Left lobe of liver (tissue), 2 donors: ENCODE results near the gene ICA1L. TPM values are rescaled to one million over a fixed set of nuclear protein-coding genes. Genes with fewer than 3 reads are reported as not detected.

Source experiments
- ATAC-seq: fragments of 200-7000 bp; cut with Tn5 transposase; one replicate; pipeline ENCODE4 v1.9.1; 2020; ENCODE audit warnings: mild to moderate bottlenecking, moderate library complexity
- DNase-seq: peaks from one replicate; pipeline ENCODE4 v3.0.0-alpha.2; 2020; ENCODE audit warnings: low spot score
- total RNA-seq: library from RNA; stranded (reverse); gene quantifications from one replicate; pipeline ENCODE4 v1.2.1, GENCODE V29; 2021
- donor health status: DM: no; HTN: no; CAD: no; lungs with moderate emphysema.
- donor health status: DM: no; HTN: yes; CAD: no.

ICA1L gene
- total RNA-seq, 1 donor from 2014 or later = 0.63 TPM

- DNase-seq (no peak), ATAC-seq (no peak)
These were observed 84.7 kb downstream of the ICA1L start for GRCh38 chr2:202786842-202787241.

DNA sequence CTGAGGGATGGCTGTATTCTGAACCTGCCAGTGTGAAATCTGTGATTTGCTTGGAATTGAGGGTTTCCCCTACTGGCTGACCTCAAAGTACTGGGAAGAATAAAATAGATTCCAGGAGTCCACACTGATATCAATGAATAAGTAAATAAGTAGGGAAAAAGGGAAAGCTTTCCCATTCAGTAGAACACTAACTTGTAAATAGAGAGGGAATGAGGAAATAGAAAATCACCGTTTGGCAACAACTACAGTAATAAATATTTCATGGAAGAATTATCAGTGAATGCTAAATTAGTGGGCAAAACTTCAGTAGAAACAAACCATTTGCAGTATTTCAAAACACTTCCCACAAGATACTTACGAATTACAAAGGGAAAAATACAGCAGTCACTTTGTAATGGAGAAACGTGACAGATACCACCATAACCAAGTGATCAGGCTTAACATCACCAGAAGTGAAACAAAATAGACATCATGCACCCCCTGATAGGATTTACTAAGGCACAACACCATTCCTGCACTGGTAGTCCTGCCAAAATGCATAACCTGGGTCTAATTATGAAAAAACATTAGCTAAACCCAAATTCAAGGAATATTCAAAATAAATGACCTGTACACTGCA lies 88.5 kb downstream of the ICA1L start:
- DNase-seq (no peak), ATAC-seq (peak; percentile 59)

DNA sequence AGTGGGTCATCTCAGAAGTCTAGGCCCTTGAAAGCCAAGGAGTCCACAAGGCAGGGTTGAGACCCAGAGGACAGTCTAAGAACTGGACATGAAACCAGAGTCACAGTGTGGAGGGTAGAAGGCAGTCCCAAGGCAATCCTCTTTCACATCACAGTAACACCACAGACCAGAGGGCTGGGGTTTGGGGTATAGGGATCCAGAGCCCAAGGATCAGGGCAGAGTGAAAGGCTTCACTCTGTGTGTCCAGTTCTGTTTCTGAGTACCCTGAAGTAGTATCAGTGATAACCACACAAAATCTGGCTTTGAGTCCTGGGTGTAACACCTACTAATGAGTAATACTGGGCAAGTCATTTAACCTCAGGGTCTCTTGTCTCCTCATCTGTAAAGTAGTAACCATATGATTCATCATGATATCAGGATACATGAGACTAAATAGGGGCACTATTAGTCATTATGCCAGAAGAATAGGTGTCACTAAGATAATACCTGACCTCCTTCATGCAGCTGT lies 91.0 kb downstream of the ICA1L start:
- DNase-seq (no peak), ATAC-seq (no peak)

DNA sequence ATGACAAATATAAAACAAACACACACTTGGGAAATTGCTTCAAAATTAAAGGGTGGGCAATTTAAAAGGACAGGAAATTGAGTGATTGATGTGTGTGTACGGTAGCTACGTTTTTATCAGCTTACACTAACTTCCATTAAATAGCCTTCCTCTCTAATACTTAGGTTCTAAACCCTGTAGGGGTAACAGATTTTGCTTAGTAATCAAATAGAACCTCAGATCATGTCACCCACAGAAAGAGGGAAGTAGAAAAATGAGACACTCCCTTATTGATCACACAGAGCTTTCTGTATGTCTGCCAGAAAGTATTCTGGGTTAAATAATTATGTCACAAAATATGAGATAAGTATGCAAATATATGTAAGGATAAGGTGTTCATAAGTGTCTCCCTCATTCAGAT lies 93.3 kb downstream of the ICA1L start:
- DNase-seq = no peak
- ATAC-seq = no peak

DNA sequence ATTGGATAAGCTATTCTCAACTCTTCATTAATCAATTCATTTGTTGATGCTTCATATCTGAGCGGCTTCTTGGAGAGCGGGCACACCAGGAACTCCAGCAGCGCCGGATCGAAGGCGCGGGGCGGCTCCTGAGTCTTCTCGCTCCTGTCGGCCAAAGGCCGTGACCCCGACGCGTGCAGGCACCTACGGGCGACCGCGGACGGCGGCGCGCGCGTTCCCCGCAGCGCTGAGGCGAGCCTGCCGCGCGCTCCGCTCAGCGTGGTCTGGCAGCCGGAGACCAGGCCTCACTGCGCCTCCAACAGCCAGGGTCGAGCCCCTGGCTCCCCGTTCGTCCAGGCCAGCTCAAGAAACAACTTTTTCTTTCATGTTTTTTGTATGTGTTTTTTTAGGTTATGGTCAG lies 97.5 kb downstream of the ICA1L start:
- ATAC-seq (peak; percentile 95), DNase-seq (peak; percentile 46)

GRCh38 chr2:202773301-202773973 lies 98.1 kb downstream of the ICA1L start:
- ATAC-seq (no peak), DNase-seq (no peak)

GRCh38 chr2:202771741-202772460 lies 99.7 kb downstream of the ICA1L start:
- DNase-seq (no peak), ATAC-seq (no peak)

DNA sequence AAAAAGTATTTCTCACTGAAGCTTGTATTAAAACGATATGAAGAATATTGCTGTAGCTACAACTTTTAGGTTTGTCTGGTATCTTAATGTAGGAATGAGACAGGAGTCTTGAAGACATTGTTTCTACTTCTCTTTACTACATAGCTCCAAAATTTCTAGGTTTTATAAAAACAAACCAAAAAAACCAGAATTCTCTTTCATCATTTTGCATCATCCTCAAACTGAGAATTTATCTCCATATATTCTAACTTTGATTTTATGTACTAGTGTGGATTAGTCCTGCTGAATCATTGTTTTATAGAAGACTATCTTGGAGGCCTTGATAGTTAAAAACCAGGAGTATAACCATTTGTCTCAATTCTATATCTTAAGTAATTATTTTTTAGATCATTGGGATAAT lies 100.2 kb downstream of the ICA1L start:
- ATAC-seq = no peak
- DNase-seq = no peak

- DNase-seq (no peak), ATAC-seq (no peak)
These were observed 102.4 kb downstream of the ICA1L start for GRCh38 chr2:202769201-202769600.

DNA sequence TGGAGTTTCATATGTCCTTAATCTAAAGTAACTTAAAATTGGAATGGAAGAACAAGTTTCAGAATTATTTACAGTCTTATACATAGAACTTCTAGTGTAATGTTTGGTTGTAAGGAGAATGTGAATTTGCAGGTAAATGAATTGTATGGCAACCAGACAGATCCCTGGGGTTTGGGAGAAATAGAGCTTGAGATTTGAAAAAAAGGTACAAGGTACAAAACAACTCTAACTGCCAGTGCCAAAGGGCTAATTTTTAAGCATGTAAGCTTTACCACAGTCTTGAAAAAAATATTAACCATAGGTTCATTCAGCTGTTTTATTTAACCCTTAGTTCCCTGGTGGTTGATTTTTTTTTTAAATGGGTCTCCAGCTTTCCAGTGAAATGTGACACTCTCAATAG lies 103.3 kb downstream of the ICA1L start:
- DNase-seq = no peak
- peak; percentile 71 for ATAC-seq

GRCh38 chr2:202765436-202765835 lies 106.1 kb downstream of the ICA1L start:
- no peak for ATAC-seq
- DNase-seq = no peak

- no peak for ATAC-seq
- no peak for DNase-seq
These were observed 106.6 kb downstream of the ICA1L start for GRCh38 chr2:202764991-202765390.

GRCh38 chr2:202763916-202764315 lies 107.7 kb downstream of the ICA1L start:
- ATAC-seq (no peak), DNase-seq (no peak)

DNA sequence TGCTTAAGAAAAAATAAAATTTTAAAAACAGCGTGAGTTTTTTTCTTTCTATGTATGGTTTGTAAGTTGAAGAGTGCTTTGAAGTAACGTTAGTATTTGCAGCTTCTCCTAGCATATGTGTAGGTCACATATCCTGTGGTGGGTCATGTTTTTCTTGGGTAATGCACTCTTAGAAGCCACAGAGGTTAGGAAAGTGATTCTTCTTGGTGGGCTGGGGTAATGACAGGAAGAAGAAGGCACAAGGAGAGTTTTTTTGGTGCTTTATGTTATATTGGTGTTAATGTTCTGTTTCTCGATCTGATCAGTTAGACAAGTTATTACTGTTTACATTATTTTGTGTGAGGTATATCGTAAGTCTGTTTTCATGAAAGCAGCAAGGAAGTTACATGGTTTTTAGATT lies 109.0 kb downstream of the ICA1L start:
- ATAC-seq (no peak), DNase-seq (no peak)

- ATAC-seq = no peak
- DNase-seq = no peak
These were observed 110.7 kb downstream of the ICA1L start for GRCh38 chr2:202760848-202761247.

- DNase-seq = no peak
- ATAC-seq = no peak
These were observed 113.0 kb downstream of the ICA1L start for GRCh38 chr2:202758604-202759003.

DNA sequence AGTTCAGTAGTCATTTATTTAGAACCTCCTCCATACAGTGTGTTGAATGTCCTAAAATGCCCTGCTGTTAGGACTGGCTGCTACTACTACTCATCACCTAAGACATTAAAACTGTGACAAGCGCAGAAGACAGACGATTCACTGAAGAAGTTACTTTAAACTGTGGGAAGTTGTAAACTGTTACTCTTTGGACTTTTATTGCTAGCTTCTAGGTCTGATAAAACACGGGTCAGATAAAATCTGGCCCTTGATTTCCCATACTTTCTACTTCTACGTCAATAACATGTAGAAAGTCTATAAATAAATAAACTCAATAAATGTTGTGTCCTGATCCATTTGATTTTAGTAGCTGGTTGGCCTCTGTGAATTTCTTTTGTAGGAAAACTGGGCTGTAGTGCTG lies 113.4 kb downstream of the ICA1L start:
- no peak for DNase-seq
- no peak for ATAC-seq

- DNase-seq (no peak), ATAC-seq (no peak)
These were observed 114.2 kb downstream of the ICA1L start for GRCh38 chr2:202757339-202757738.

- no peak for ATAC-seq
These were observed 115.0 kb downstream of the ICA1L start for GRCh38 chr2:202756598-202756997.

GRCh38 chr2:202754936-202755335 lies 116.6 kb downstream of the ICA1L start:
- ATAC-seq (no peak), DNase-seq (no peak)

More at GRCh38 chr2:202756598-202756997, 115.0 kb downstream of the ICA1L start:
- DNase-seq = no peak

DNA sequence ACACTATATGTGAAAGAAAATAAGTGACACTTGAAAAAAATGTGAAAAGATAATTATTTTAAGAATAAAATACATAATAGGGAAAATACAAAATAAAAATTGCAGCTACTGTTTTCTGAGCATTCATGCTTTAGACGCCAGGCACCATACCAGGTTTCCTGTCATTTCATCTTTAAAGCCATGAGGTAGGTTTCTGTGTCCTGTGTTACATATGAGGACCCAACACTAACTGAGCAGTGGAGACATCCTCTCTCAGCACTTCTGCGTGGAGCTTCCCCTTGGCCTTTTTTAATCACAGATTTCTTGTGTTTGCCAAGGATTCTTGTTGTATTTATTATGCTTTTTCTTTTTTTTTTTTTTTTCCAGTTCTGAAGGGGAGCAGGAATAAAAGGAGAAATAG lies 119.5 kb downstream of the ICA1L start:
- ATAC-seq (no peak), DNase-seq (no peak)
